OCI-LY1 (cell line): ENCODE results near the gene DHRSX.

Source experiments
- CTCF ChIP-seq: fragments of 200-600 bp; sonication (generic), shearing (Covaris generic); IDR thresholded peaks from 2 replicates; pipeline ENCODE4 v1.5.1; 2017; ENCODE audit warnings: mild to moderate bottlenecking, antibody characterized with exemption, low read length, moderate library complexity, mixed read lengths
- EZH2 ChIP-seq: fragments of 200-600 bp; sonication (generic), shearing (Covaris generic); IDR thresholded peaks from 2 replicates; pipeline ENCODE4 v1.8.0; 2017; ENCODE audit warnings: borderline replicate concordance, mixed run types, mild to moderate bottlenecking, antibody characterized with exemption, low read length, moderate library complexity, mixed read lengths

DNA sequence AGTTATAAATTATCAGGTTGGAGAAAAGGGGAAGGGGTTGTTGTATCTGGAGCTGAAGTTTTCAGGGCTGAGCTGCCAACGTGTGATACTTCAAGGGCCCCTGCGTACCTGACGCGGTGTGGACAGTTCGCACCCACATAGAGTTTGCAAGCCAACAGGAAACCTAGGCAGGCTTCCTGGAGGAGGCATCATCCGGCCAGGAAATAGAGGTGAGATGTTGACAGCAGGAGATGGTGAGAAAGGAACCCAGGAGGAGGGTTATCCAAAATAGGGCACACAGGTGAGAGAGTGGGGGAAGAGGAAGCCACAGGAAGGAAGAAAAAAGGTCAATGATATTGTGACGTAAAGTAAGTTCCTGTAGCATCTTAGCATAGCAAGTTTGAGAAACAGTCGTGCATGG lies 127.2 kb downstream of the DHRSX start:
- no peak for TF ChIP-seq EZH2
- TF ChIP-seq CTCF, result no peak
